Activated T-helper 1 cell treated with anti-CD3 and anti-CD28 coated beads, Interleukin-2, amount 50 U/mL, for 16 hours (primary cell): ENCODE results near the gene ZNF260.
A peak's percentile ranks its signal among the peaks of the same experiment; 100 is the strongest.

Experiments used
- DNase-seq, 2 donors: peaks; one replicate each; pipeline ENCODE4 v3.0.0-alpha.2; 2020; ENCODE audit warnings: low read depth in 1 of 2, low spot score in 1 of 2

ZNF260 gene

DNA sequence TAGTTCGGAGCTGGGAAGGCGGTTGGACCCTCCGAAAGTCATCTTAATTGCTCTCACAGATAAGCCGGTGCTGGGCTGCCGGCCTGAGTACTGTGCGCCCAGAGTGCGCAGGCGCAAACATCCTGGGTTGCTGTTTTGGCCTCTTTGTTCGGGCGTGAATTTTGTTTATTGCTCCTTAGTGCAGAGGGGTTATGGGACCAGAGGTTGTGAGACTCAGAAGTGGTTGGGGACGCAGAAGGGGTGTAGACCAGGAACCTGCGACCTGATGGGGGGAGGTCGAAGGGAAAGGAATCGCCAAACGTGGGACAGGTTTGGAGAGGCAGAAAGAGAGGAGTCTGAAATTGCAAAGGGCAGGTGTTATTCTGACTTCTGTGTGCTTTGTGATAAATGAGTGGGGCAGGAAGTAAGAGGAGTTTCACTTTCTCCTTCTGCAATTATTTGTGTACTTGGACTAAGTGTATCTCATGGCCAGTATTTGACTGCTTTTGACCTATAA is 38.1 kb downstream of the ZNF260 start:
- peak; percentile 39 to 55 for DNase-seq

DNA sequence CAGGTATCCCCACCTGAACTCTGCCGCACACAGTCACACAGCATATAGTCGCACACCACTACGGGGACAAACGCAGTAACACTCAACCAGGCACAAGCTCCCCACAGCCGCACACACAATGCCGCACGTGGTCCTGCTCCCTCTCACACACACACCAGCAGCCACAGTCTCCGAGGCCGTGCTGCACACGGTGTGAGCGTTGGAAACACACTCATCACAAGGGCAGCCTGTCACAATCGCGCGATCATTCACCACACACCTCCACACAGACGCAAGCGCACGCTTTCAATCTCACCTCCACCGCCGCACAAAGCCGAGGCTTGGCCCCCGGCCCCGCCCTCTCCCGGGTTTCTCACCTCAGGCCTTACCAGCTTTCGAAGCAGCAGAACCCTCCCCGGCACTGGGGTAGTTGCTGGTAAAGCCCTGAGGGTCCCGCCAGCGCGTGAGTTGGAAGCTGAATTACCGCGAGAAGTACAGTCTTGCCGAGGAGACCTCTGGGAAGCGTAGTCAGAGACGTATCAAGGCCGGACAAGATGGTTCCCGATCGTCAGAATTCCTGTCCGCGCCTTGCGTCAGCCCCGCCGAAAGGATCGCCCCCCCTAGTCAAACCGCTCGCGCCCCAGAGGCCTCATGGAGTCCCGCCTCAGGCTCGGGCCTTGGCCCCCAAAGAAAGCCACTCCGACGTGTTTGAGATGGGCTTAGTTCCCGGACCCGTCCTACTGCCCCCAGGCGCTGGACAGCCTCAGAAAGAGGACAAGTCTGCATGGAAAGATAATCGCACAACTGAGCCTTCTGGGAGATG is 38.8 kb downstream of the ZNF260 start, which contains the start of gene ZNF566:
ZNF566 (minus strand) TSS at position 444 of the 802 bp plus-strand sequence. CDS start 13,004 bp downstream, outside the sequence.
- peak; percentile 74 to 88 for DNase-seq

DNA sequence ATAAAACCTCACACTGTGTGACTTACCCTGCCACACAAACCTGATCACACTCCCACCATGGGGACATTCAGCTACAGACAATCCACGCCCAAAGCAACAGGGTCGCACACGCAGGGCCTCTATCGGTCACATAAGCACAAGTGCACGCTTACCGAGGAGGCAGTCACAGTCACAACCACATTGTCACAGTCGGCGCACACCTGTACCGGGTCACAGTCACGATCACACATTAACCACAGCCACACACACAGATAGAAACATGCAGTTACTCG is 39.3 kb downstream of the ZNF260 start:
- DNase-seq, result no peak

DNA sequence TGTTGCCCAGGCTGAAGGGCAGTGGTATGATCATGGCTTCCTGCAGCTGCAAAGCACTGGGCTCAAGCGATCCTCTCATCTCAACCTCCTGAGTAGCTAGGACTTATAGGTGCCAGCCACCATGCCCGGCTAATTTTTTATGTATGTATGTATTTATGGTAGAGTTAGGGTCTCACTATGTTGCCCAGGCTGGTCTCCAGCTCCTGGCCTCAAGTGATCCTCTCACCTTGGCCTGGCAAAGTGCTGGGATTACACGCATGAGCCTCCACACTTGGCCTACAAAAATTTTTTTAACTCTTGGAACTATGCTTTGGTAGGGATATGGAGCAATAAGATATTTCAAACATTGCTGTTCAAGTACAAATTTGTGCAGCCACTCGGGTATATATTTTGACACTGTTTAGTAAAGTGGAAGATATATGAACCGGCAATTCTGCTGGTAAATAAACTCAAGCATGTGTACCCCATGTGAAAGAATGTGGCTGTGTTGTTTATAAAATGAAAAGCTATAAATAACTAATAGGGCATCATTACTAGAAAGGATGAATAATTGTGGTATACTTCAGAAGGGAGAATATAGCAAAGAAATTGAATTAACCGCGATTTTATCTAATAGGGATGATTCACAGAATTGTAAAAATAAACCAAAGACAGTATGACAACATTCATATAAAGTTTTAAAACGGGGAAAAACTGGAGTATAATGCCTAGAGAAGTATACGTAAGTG is 39.8 kb downstream of the ZNF260 start:
- no peak for DNase-seq

DNA sequence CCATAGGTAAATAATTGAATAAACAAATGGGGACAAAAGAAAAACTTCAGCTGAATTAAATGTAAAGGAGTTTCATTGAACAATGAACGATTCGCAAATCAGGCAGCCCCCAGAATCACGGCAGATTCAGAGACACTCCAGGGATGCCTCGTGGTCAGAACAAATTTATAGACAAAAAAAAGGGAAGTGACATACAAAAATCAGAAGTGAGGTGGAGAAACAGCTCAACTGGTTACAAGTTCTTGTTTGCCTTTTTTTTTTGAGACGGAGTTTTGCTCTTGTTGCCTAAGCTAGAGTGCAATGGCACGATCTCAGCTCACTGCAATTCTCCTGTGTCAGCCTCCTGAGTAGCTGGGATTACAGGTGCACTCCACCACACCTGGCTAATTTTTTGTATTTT is 44.4 kb downstream of the ZNF260 start:
- no peak for DNase-seq

DNA sequence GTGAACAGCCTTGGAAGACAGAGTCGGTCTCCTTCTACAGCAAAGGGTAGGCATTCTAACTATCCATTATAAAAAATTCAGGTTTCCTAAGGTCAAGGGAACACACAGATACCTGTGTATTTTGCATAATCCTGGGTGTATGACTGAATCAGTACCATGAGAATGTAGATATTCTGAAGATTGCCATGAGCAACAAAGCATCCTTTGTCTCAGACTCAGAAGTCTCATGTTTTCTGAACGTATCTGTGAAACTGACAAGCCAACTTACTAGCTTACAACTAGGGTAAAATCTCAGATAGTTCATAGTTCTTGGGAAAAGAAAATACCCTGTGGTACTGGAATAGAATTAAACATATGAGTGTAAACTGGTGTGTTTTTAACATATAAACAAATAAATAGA is 45.2 kb downstream of the ZNF260 start:
- no peak for DNase-seq
